ENCODE results near the gene TMED8. TPM values are rescaled to one million over a fixed set of nuclear protein-coding genes. Genes with fewer than 3 reads are reported as not detected.
A peak's percentile ranks its signal among the peaks of the same experiment; 100 is the strongest.
"Not testable (repeated sequence)": the region's sequence is repeated elsewhere in the genome, so short reads cannot be mapped to it uniquely, and the experiment has no call there.

Gene TMED8, protein sequence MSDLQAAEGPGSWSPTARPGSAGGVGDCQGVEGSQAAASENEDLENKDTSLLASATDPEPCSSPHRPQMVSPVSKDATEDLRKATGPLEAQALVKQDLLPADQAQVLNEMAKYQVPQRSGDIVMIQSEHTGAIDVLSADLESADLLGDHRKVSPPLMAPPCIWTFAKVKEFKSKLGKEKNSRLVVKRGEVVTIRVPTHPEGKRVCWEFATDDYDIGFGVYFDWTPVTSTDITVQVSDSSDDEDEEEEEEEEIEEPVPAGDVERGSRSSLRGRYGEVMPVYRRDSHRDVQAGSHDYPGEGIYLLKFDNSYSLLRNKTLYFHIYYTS
- total RNA-seq (2014; rRNA removed; shearing (Covaris generic)), result 2.9 and 3.1 TPM in 2 replicates

DNA sequence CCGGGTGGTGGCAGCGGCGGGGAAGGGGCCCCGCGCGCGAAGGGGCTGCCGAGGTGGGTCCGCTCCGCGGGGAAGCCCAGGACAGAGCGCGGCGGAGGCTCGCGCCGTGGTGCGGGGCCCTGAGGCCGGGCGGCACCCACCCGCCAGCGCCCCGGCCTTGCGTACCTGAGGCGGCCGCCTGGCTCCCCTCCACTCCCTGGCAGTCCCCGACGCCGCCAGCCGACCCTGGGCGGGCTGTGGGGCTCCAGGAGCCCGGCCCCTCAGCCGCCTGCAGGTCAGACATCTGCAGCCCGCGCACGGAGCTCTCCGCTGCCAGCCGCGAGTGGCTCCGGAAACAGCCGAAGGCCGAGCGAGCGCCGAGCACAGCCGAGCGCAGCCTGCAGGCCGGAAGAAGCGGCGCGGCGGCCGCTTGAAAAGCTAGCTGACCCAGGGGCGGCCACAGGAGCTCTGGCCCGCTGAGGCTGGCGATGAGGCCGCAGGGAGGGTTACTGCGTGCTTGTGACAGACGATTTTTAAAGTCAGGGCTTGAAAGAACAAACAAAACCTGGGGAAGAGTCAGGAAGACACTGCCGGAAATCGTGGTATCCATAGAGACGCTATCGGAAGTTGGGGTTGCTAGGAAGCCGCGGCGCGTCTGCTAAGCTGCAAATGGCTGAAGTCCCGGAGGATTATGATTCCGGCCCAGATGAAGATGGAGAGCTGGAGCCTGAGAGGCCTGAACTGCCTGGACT is at the start of gene TMED8, which contains the start of gene SAMD15:
TSS of gene TMED8 (minus strand) at position 324 of the 731 bp plus-strand sequence. CDS start at position 283, 41 bp downstream.
TSS of gene SAMD15 (plus strand) at position 609 of the 731 bp plus-strand sequence. CDS start at position 649, 40 bp downstream.
- peak; percentile 71 for DNase-seq (ENCODE audit: low spot score)

DNA sequence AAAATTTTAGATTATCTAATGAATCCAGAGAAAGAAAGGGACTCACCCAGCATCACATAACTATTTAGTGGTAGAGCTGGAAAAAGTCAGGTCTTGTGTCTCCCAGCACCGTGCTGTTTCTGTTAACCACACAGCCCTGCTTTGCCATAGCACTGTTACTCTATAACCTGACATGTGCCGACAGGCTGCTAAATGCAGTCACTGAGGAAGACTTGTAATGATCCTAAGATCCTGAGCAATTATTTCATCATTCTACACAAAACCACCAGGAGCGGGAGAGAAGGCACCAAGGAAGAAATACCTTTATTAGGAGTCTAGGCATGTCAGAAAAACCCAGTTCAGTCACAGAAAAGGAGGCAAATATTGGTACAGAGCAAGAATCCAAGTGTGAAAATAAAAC is 49.5 kb upstream of the TMED8 start:
- DNase-seq (ENCODE audit: low spot score), result no peak

DNA sequence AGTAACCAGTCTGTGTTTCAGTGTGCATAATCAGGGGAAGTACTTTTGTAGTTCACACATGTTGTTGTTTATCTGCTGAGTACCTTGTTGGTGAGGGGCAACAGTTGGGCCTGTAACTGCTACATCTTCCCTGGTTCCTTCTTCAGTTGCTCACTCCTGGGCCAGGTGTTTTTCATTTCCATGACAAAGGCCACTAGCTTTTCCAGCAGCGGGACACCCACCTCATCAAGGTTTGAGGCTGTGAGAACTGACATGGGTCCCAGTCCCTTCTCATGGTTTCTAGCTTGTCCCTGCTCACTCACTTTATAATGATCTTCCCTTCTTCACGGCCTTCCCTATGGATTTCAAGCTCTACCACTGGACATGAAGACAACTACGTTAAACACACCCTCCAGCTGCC is 48.0 kb upstream of the TMED8 start:
- DNase-seq (ENCODE audit: low spot score), result no peak

DNA sequence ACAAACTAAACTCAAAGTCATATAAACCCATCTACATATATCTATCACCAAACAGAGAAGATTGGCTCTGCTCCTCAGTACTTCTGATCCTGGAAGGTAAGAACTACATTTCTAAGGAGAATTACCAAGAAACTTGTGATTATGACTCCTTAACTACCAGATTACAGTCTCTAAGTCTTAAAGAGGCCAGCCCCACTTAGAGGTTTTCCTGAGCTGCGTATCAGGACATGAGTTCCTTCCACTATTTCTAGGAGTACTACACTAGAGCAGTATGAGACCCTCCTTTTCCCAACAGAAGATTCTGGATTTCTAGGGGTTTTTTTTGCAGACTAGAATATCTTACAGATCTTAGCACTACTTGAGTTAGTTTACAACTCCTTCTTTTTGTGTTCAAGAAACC is 46.5 kb upstream of the TMED8 start, which contains the start of gene NOXRED1:
TSS of gene NOXRED1 (minus strand) at position 101 of the 400 bp plus-strand sequence. CDS start 634 bp downstream, outside the sequence.
- no peak for DNase-seq (ENCODE audit: low spot score)

DNA sequence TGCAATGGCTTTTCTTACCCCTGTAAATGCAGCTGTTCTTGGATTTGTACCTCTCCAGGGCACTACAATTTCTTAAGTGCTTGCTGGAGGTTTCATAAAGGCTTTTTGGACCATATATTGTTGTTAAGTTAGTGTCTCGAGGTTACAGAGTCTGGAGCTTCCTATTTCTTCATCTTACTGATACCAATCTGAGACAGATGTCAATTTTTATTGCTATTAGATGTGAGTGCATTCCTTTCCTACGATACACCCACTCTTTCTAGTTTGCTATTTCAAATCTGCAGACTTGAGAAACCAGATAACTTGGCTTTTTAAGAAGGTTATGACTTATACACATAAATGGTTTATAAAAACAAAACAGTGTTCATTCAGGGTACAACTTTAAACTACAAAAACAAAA is 44.3 kb upstream of the TMED8 start:
- DNase-seq (ENCODE audit: low spot score), result no peak

DNA sequence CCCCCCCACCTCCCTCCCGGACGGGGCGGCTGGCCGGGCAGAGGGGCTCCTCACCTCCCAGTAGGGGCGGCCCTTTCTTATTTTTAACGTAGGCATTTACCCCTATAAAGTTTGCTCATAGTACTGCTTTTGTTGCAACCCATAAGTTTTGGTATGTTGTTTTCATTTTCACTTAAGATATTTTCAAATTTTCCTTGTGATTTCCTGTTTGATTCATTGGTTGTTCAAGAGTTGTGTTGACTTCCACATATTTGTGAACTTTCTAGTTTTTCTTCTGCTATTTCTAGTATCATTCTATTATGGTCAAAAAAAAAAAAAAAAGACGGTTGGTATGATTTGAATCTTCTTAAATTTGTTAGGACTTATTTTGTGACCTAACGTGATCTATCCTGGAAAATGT is 39.9 kb upstream of the TMED8 start:
- no peak for DNase-seq (ENCODE audit: low spot score)

DNA sequence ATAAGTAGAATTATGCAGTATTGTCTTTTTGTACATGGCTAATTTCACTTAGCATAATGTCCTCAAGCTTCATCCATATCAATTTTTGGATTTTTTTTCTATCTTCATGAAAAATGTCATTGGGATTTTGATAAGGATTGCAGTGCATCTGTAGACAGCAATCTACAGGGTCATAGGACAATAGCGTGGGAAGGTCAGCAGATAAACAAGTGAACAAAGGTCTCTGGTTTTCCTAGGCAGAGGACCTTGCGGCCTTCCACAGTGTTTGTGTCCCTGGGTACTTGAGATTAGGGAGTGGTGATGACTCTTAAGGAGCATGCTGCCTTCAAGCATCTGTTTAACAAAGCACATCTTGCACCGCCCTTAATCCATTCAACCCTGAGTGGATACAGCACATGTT is 39.2 kb upstream of the TMED8 start:
- DNase-seq (ENCODE audit: low spot score), result not testable (repeated sequence)

DNA sequence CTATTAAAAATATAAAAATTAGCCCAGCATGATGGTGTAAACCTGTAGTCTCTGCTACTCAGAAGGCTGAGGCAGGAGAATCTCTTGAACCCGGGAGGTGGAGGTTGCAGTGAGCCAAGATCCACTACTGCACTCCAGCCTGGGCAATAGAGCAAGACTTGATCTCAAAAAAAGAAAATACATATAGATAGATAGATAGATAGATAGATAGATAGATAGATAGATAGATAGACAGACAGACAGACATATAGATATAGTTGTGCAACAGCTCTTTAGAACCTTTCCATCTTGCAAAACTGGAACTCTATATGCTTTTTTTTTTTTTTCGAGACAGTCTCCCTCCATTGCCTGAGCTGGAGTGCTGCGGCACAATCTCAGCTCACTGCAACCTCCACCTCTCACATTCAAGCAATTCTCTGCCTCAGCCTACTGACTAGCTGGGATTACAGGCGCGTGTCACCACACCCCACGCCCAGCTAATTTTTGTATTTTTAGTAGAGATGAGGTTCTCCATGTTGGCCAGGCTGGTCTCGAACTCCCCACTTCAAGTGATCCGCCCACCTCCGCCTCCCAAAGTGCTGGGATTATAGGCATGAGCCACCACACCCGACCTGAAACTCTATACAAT is 38.6 kb upstream of the TMED8 start:
- DNase-seq (ENCODE audit: low spot score), result not testable (repeated sequence)

DNA sequence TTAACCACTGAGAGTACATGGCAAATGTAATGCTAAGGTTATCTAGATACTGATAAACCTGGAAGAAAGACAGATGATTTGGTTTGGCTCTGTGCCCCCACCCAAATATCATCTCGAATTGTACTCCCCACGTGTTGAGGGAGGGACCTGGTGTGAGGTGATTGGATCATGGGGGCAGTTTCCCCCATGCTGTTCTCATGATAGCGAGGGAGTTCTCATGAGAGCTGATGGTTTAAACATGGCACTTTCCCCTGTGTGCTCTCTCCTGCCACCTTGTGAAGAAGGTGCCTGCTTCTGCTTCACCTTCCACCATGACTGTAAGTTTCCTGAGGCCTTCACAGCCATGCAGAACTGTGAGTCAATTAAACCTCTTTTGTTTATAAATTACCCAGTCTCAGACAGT is 32.2 kb upstream of the TMED8 start:
- DNase-seq (ENCODE audit: low spot score), result peak; percentile 7

DNA sequence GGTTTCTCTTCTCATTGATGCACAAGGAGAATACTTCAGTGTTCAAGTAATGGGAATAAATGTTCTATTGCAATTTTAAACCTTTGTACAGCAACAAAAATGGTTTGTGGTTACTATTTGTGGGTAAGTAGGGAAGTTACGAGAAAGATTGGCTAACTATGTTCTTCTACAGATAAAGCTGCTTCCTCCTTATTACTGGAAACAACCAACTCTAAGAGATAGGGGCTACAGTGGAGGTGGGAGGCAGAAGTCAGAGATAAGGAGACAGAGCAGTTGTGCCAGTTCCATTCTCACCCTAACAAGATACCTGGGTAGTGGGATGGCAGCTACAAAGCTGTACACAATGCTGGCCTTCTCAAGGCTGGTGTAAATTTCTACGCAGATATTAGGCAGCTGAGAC is 30.3 kb upstream of the TMED8 start:
- no peak for DNase-seq (ENCODE audit: low spot score)

DNA sequence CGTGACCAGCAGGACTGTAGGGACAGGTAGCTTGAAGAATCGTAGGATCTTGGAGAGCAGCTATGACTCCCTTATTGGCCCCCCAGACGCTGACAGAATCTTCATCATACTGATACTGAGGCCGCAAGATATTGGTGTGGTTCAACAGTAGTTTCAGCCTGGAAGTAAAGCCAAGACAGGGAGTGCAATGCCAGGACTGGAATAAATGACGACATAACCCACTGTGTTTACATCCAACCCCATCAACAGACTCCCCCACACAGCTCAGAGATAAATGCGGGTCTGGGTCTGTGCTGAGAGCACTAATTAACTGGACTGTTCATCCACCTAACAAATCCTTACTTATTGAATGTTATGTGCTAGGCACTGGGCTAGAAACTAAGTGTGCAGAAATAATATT is 29.8 kb upstream of the TMED8 start:
- no peak for DNase-seq (ENCODE audit: low spot score)

DNA sequence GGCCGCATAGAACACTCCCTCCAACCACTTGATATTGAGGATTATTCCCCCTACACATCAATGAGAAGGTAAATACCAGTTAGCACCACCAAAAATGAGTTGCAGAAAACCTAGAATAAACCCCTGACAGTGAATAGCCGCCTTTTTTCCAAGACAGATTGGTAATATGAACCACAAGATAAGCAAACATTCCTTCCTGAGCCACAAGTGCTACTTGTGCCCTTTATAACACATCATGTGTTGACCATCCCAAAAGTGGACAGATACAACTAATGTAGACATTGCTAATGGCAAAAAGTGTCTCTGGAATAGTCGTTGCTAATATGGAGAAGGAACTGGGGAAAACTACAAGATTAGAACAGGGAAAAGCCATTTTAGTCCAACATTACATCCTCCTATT is 29.2 kb upstream of the TMED8 start:
- DNase-seq (ENCODE audit: low spot score), result no peak

DNA sequence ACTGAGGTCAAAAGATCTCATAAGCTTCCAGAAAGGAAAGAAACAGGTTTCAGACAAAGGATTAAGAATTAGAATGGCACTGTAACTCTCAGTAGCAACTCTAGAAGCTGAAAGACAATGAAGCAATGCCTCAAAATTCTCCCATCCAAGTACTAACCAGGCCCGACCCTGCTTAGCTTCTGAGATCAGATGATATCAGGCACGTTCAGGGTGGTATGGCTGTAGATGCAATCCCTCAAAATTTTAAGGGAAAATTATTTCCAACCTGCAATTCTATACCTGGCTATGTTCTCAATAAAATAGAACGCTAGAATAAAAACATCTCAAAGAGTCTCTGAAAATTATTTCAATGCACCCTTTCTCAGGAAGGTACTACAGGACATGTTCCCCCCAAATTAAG is 26.9 kb upstream of the TMED8 start:
- DNase-seq (ENCODE audit: low spot score), result no peak

DNA sequence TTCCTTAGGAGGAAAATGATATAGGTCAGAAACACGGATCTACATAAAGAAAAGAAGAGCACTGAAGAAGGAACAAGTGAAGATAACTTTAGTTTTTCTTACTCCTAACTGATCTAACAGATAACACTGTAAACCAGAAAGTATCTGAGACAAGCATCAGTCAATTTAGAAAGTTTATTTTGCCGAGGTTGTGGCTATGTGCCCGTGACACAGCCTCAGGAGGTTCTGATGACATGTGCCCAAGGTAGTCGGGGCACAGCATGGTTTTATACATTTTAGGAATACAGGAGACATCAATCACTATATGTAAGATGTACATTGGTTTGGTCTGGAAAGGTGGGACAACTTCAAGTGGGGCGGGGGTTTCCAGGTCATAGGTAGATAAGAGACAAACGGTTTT is 23.3 kb upstream of the TMED8 start:
- no peak for DNase-seq (ENCODE audit: low spot score)

DNA sequence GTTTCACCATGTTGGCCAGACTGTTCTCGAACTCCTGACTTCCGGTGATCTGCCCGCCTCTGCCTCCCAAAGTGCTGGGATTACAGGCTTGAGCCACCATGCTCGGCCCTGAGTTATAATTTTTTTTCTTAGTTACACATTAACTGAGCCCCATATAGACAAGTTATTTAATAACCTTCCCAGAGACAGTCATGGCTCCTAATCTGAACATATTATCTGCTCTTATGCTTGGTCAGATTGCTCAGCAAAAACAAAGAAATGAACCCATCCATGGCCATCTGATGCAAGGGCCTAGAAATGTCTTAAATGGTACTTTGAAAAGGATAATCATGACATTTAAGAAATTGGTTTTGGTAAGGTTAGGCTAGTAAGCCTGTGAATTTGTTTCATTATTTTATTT is 13.3 kb upstream of the TMED8 start:
- no peak for DNase-seq (ENCODE audit: low spot score)

DNA sequence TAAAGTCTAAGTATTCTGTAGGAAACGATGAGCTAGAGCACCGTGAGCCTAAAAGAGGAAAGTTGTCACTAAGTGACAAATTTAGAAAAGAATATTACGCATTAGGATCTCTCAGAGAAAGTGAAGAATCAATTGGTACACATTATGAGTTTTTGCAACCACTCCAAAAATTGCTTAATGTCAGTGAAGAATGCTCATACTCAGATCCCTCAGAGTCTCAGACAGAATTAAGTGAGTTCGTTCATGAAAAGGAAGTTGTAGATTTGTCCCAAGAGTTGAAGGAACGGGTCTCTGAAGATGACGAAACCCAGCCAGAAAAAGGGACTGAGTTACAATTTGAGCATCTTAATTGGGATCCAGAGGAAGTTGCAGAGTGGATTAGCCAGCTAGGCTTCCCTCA is 1.8 kb upstream of the TMED8 start:
- no peak for DNase-seq (ENCODE audit: low spot score)

DNA sequence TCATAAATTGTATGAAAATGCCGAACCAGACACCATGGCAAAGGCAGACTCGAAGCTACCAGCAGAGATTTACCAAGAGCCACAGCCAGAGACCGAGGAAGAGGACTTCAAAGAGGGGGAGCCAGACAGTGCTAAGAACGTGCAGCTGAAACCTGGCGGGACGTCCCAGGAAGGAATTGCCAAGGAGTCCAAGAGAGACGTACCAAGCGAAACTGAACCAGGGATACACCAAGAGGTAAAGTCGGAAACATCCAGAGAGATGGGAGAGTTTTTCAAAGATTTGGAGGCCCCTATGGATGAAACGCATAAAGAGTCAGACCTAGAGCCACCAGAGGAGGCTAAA is 579 bp upstream of the TMED8 start:
- DNase-seq (ENCODE audit: low spot score), result no peak

DNA sequence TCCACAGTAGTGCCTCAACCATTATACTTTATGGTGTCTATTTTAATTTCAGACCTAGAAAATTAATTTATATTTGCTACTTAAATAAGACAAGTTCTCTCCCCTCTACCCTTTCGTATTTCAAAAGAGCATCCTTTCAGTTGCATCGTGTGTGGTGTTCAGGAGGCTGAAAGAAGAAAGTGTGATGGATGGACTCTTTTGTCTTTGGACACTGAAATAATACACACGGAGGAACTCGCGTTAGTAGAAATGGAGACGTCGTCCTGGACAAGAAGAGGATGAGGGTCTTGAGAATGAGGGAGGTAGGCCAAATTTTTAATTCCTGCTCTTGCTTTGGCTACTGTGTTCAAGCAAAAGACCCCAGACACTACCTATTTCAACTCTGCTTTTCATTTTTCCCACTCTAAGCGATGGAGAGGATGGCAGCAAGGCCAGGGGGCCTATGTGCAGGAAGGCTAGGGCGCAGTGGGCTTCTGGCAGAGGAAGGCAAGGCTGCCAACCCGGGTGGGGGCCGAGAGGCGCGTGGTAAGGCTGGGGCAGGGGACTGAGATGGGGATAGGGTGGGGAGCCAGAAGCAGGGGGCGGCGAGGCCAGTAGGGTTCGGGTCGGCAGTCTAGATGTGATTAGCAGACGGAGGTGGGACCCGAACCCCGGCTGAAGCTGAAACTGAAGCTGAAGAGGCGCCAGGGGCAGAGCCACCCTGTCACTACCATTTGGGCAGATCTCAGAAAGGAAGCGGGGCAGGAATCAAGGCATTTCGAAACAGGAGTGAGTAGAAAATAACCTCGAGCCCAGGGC is 722 bp downstream of the TMED8 start:
- no peak for DNase-seq (ENCODE audit: low spot score)

DNA sequence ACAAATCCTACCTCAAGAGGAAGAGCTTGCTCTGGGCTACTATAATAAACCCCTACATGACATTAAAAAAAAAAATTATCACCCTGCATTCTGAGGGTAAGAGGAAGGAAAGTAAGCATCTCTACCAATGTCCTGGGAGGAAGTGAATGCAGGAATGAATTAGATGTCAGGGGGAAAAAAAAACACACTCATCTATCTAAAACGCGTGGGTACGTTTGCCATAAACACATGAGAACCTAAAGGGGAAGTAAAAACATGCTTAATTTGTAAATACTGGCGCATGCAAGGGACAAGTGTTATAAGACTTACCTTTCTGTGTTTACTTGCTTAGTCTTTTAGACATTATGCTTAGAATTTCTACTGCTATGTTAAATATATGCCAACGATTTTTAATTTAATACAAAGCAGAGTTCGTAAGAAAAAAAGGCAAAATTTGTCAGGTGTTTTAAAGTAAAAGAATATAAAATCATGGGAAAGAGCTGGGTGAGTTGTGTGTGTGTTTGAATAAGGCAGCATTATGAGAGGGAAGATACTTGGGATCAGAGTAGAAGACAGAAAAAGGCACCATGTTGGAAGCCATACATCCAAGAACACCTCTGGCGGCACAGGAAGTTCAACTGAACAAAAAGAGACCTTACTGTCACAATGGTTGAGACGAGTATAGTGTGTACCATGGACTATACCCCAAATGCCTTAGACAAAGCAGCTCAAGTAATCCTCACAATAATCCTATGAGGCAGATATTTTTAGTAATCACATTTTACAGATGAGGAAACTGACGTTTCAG is 1.5 kb downstream of the TMED8 start:
- DNase-seq (ENCODE audit: low spot score), result no peak

DNA sequence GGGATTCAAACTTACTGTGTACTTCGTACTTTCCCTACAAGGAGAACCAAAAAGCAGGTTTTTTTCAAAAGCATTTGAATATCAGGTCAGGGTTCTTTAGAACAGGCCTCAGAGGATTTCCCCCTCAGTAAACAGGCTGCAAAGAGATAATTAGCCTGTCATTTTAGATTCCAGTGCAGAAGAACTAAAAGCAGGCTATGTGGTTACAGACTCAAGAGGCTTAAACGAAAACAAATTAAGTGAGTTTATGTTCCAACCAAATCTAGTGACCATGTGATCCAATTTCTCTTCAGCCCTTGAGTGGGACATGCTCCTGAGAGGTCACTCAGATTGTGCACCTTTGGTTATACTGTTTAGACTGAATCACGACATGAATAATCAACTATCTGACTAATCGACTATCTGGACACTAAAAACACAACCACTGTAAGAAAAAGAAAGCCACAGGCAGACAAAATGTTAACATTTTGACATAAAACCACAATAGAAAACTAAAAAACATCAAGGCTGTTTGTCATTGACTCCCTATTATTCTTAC is 4.5 kb downstream of the TMED8 start:
- no peak for DNase-seq (ENCODE audit: low spot score)

DNA sequence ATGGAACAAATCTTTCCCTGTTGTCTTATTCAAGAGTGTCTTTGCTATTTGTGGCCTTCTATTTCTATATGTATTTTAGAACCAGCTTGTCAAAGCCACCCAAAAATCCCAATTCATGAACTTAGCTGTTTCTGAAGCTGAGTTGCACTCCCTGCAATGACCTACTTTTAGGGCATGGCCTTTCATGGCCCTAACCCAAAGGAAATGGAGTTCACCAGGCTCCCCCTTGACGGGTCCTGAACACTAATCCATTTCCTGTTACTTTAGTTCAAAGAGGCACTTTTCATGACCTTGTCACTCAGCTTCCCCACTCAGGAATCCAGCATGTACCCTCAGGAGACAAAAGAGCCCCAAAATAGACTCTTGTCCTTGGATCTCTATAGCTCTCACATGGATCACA is 7.6 kb downstream of the TMED8 start:
- no peak for DNase-seq (ENCODE audit: low spot score)

Measured in HT-29 (cell line).